Ishikawa (cell line): Measurements from ENCODE around the gene ARID1B.

Experiments
- CEBPB ChIP-seq: IDR thresholded peaks from 2 replicates; pipeline ENCODE4 v1.6.1; 2012
- CREB1 ChIP-seq: IDR thresholded peaks from 2 replicates; pipeline ENCODE4 v1.6.1; 2012; ENCODE audit warnings: low read depth
- EGR1 ChIP-seq: IDR thresholded peaks from 2 replicates; pipeline ENCODE4 v1.6.1; 2012
- EP300 ChIP-seq: IDR thresholded peaks from 2 replicates; pipeline ENCODE4 v1.6.1; 2012; ENCODE audit warnings: borderline replicate concordance
- FOXM1 ChIP-seq: IDR thresholded peaks from 2 replicates; pipeline ENCODE4 v1.6.1; 2012; ENCODE audit warnings: low read depth, borderline replicate concordance
- NFIC ChIP-seq: IDR thresholded peaks from 2 replicates; pipeline ENCODE4 v1.6.1; 2012
- RAD21 ChIP-seq: IDR thresholded peaks from 2 replicates; pipeline ENCODE4 v1.6.1; 2012; ENCODE audit warnings: low read depth
- TAF1 ChIP-seq: IDR thresholded peaks from 2 replicates; pipeline ENCODE4 v1.6.1; 2012; ENCODE audit warnings: low read depth, mild to moderate bottlenecking
- TCF12 ChIP-seq: IDR thresholded peaks from 2 replicates; pipeline ENCODE4 v1.6.1; 2012; ENCODE audit warnings: low read depth
- TEAD4 ChIP-seq: IDR thresholded peaks from 2 replicates; pipeline ENCODE4 v1.6.1; 2012
- USF1 ChIP-seq: IDR thresholded peaks from 2 replicates; pipeline ENCODE4 v1.6.1; 2012
- YY1 ChIP-seq: IDR thresholded peaks from 2 replicates; pipeline ENCODE4 v1.6.1; 2012; ENCODE audit warnings: low read depth
- ZBTB7A ChIP-seq: IDR thresholded peaks from 2 replicates; pipeline ENCODE4 v1.6.1; 2012; ENCODE audit warnings: low read depth
- TF ChIP-seq, protein P1 (sequence below): IDR thresholded peaks from 2 replicates; pipeline ENCODE4 v1.6.1; 2012
- TF ChIP-seq, protein P2 (sequence below): IDR thresholded peaks from 2 replicates; pipeline ENCODE4 v1.6.1; 2012; ENCODE audit warnings: low read depth, mild to moderate bottlenecking

The ARID1B gene

GRCh38 chr6:156924246-156924645 is 147.1 kb downstream of the ARID1B start:
- no peak for TF ChIP-seq TAF1
- TF ChIP-seq USF1: no peak
- TF ChIP-seq, protein P1, sequence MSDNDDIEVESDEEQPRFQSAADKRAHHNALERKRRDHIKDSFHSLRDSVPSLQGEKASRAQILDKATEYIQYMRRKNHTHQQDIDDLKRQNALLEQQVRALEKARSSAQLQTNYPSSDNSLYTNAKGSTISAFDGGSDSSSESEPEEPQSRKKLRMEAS: no peak
- TF ChIP-seq CEBPB: no peak
- no peak for TF ChIP-seq RAD21
- no peak for TF ChIP-seq EP300
- TF ChIP-seq EGR1: no peak

GRCh38 chr6:156925026-156925425 is 147.8 kb downstream of the ARID1B start:
- TF ChIP-seq ZBTB7A (no peak), TCF12 (no peak), TEAD4 (no peak), YY1 (no peak), CREB1 (no peak), RAD21 (no peak), FOXM1 (no peak), USF1 (no peak), NFIC (no peak), EP300 (no peak), EGR1 (no peak), TAF1 (no peak), CEBPB (no peak)
- TF ChIP-seq, protein P2, sequence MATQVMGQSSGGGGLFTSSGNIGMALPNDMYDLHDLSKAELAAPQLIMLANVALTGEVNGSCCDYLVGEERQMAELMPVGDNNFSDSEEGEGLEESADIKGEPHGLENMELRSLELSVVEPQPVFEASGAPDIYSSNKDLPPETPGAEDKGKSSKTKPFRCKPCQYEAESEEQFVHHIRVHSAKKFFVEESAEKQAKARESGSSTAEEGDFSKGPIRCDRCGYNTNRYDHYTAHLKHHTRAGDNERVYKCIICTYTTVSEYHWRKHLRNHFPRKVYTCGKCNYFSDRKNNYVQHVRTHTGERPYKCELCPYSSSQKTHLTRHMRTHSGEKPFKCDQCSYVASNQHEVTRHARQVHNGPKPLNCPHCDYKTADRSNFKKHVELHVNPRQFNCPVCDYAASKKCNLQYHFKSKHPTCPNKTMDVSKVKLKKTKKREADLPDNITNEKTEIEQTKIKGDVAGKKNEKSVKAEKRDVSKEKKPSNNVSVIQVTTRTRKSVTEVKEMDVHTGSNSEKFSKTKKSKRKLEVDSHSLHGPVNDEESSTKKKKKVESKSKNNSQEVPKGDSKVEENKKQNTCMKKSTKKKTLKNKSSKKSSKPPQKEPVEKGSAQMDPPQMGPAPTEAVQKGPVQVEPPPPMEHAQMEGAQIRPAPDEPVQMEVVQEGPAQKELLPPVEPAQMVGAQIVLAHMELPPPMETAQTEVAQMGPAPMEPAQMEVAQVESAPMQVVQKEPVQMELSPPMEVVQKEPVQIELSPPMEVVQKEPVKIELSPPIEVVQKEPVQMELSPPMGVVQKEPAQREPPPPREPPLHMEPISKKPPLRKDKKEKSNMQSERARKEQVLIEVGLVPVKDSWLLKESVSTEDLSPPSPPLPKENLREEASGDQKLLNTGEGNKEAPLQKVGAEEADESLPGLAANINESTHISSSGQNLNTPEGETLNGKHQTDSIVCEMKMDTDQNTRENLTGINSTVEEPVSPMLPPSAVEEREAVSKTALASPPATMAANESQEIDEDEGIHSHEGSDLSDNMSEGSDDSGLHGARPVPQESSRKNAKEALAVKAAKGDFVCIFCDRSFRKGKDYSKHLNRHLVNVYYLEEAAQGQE: no peak

DNA sequence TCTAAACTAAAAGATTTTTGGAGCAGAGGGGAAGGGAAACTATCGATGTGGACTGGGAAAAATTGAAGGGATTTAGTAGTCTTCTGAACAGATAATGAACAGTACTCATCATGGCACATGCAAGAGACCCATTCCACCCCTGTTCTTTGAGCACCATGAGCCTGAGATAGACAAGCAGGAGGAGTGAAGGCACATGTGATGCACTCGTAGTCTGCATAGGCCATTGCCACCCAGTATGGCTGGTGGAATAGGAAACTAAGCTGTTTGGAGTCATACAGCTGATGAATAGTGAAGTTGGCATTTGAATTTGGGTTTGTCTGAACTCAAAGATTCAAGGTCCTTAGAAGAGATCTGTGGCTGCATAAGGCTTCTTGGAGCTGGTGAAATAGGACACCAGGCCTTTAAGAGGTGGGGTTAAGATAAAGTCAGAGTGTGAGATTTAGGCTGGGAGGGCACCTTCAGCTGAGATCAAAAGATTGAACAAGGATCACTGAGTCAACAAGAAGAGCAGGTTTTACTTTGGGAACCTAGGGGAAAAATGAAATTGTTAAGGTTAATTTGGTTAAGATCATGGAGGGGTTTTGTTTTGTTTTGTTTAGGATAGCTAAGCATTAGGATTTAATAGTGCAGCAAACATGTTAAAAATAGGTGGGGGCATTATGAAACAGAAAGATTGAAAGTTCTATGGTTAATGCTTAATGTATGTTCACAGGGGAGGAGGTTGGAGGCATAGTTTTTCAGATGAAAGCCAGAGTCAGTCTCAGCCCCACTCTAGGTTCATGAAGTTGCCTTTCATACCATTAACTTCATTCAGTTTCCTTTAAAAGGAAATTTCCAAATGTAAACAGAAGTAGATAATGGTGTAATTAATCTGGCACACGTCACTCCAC is 148.8 kb downstream of the ARID1B start:
- TF ChIP-seq ZBTB7A (no peak), TCF12 (no peak), TAF1 (no peak), TEAD4 (no peak), YY1 (no peak)

DNA sequence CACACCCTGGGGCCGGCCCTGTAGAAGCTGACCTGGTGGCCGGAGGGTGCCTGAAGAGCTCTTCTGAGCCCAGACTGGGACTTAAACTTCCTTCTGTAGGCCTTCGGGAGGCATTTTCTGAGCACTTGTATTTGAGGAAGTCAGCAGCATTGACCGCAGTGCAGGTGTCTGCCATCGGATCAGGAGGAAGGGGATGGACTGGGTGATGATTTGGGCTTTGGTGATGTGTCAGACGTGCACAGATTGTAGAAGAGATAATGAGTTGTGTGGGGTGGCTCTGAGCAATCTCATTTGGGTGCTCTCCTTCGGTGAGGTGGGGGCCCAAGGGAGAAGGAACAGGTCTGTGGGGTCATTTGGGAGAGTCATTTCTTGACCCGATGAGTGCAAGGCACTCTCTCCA is 150.9 kb downstream of the ARID1B start:
- TF ChIP-seq USF1 (no peak), EP300 (no peak), YY1 (no peak), FOXM1 (no peak), CREB1 (no peak), RAD21 (no peak), TCF12 (no peak), NFIC (no peak), TAF1 (no peak)
- TF ChIP-seq, protein P1: no peak
- TF ChIP-seq, protein P2: no peak

DNA sequence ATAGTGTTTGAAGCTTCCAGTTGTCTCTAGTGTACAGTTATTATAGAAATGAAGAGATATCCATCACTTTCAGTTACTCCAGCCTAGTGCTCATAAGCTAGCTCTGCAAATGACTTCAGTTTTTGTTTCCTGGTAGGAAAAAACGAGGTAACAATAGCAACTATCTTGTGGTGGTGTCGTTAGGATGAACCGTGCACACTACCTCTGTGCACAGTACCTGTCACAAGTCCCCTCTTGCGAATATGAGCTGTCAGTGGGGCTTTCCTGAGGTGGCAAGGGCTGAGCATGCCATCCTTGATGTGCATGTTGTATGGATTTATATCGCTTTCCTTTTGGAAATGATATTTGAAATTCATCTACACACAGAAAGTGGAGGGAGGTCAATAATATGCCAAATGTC is 151.8 kb downstream of the ARID1B start:
- no peak for TF ChIP-seq YY1
- TF ChIP-seq CEBPB: no peak
- TF ChIP-seq, protein P2: no peak
